K562 (cell line): ENCODE results near the gene EDN2. TPM values are rescaled to one million over a fixed set of nuclear protein-coding genes. Genes with fewer than 3 reads are reported as not detected.

ENCODE experiments used
- ATAC-seq: fragments of 200-7000 bp; cut with Tn5 transposase; 3 replicates; pipeline ENCODE4 v1.9.1; 2020; ENCODE audit warnings: moderate library complexity
- BruUV-seq: library from RNA; stranded (reverse); fragments of 400-500 nt; replicated peaks from 2 replicates; lab custom pipeline; 2021; lab: Mats Ljungman, UMichigan
- CTCF ChIA-PET: fragments of 300-600 bp; formaldehyde crosslinking; extraction: SDS; loops from one replicate; lab custom pipeline; 2021; ENCODE audit warnings: low intra/inter-chr PET ratio; lab: Yijun Ruan, JAX
- POLR2A ChIA-PET: fragments of 300-600, 350-650 bp; sonication (Branson Sonifier 250); formaldehyde crosslinking; extraction: SDS; loops from one replicate; lab custom pipeline; 2021; ENCODE audit warnings: antibody characterized with exemption, inconsistent platforms; lab: Yijun Ruan, JAX
- DNase-seq, 4 experiments: peaks; one replicate each; pipeline versions ENCODE4 v3.0.0 to v3.0.0-alpha.2; 2011 to 2018; ENCODE audit warnings: low spot score in 3 of 4, mixed read lengths in 3 of 4; ENCODE audit errors: extremely low read depth in 1 of 4
- FAIRE-seq: peaks from 2 replicates; lab custom pipeline; 2011; peaks lifted over from hg19 to GRCh38; lab: Jason Lieb, UNC
- H2AFZ ChIP-seq: 2 replicates; pipeline ENCODE4 v1.6.0; 2011; ENCODE audit warnings: low read depth, low read length, control low read depth, inconsistent platforms
- H3K27ac ChIP-seq: fragments of 200-600 bp; 3 replicates; pipeline ENCODE4 v1.8.0; 2011; ENCODE audit warnings: low read depth, mild to moderate bottlenecking, control low read depth, inconsistent platforms, low read length, moderate library complexity, mixed read lengths; ENCODE audit errors: extremely low read depth
- H3K27me3 ChIP-seq, 2 experiments: fragments of 300-600 bp in 1 of 2; 2 replicates in 1 of 2; 3 replicates in 1 of 2; pipeline versions ENCODE4 v1.6.0 to v1.8.0; 2011; ENCODE audit warnings: inconsistent platforms in 2 of 2, low read length in 2 of 2, mild to moderate bottlenecking in 1 of 2, mixed read lengths in 1 of 2, moderate library complexity in 1 of 2; ENCODE audit not compliant: control insufficient read depth in 2 of 2, insufficient read depth in 2 of 2
- H3K36me3 ChIP-seq: fragments of 300-600 bp; 3 replicates; pipeline ENCODE4 v1.8.0; 2011; ENCODE audit warnings: mild to moderate bottlenecking, low read length, inconsistent platforms; ENCODE audit not compliant: control insufficient read depth, insufficient read depth
- H3K4me1 ChIP-seq, 2 experiments: fragments of 200-600 bp in 1 of 2; replicated peaks in 1 of 2; 2 replicates in 1 of 2; 3 replicates in 1 of 2; pipeline versions ENCODE4 v1.5.1 to v1.8.0; 2011; ENCODE audit warnings: inconsistent platforms in 2 of 2, low read length in 2 of 2, mild to moderate bottlenecking in 1 of 2, mixed read lengths in 1 of 2, moderate library complexity in 1 of 2; ENCODE audit not compliant: control insufficient read depth in 2 of 2, insufficient read depth in 2 of 2
- H3K4me2 ChIP-seq: 2 replicates; pipeline ENCODE4 v1.6.1; 2011; ENCODE audit warnings: low read length, control low read depth, inconsistent platforms, mixed read lengths; ENCODE audit not compliant: insufficient read depth
- H3K4me3 ChIP-seq: fragments of 200-600 bp; sonication (generic), shearing (Covaris generic); 2 replicates; pipeline ENCODE4 v1.5.1; 2016; ENCODE audit warnings: control low read depth, inconsistent platforms
- H3K79me2 ChIP-seq: fragments of 200-600 bp; 3 replicates; pipeline ENCODE4 v1.8.0; 2011; ENCODE audit warnings: low read length, inconsistent platforms; ENCODE audit not compliant: control insufficient read depth, insufficient read depth
- H3K9ac ChIP-seq, 2 experiments: 2 replicates each; pipeline versions ENCODE4 v1.6.0 to v1.6.1; 2011; ENCODE audit warnings: low read depth in 2 of 2, low read length in 2 of 2, control low read depth in 1 of 2, inconsistent platforms in 1 of 2, mild to moderate bottlenecking in 1 of 2, mixed read lengths in 1 of 2; ENCODE audit not compliant: insufficient read depth in 1 of 2
- H3K9me1 ChIP-seq: one replicate; pipeline ENCODE4 v1.6.0; 2011; ENCODE audit warnings: inconsistent platforms, mild to moderate bottlenecking, low read length, moderate library complexity; ENCODE audit not compliant: control insufficient read depth, insufficient read depth
- H3K9me3 ChIP-seq: replicated peaks from 2 replicates; pipeline ENCODE4 v1.5.1; 2011; ENCODE audit warnings: low read depth, low read length, inconsistent platforms; ENCODE audit not compliant: control insufficient read depth, insufficient read depth
- H4K20me1 ChIP-seq: replicated peaks from 2 replicates; pipeline ENCODE4 v1.6.1; 2011; ENCODE audit warnings: low read length, inconsistent platforms, mixed read lengths; ENCODE audit not compliant: control insufficient read depth, insufficient read depth
- E4F1 ChIP-seq: fragments of 250-450 bp; sonication (Bioruptor Pico); IDR thresholded peaks from 2 replicates; pipeline ENCODE4 v1.5.0; 2021; ENCODE audit warnings: mild to moderate bottlenecking, borderline replicate concordance
- RBM14 ChIP-seq: fragments of 200-400 bp; formaldehyde crosslinking; IDR thresholded peaks from 2 replicates; pipeline ENCODE4 v1.6.1; 2018; ENCODE audit warnings: low read depth, mild to moderate bottlenecking, low read length, moderate library complexity, borderline replicate concordance; ENCODE audit not compliant: insufficient read depth
- SMARCA5 ChIP-seq: fragments of 450-650 bp; IDR thresholded peaks from 2 replicates; pipeline ENCODE4 v1.6.1; 2016
- XRCC3 ChIP-seq: fragments of 450-650 bp; IDR thresholded peaks from 2 replicates; pipeline ENCODE4 v1.6.1; 2017; ENCODE audit warnings: mild to moderate bottlenecking, moderate library complexity
- ZFP36 ChIP-seq: fragments of 150-350 bp; IDR thresholded peaks from 2 replicates; pipeline ENCODE4 v1.6.1; 2018; ENCODE audit warnings: low read length, low read depth; ENCODE audit not compliant: partially characterized antibody
- ZNF431 ChIP-seq: sonication (generic); formaldehyde crosslinking; IDR thresholded peaks from 2 replicates; pipeline ENCODE4 v1.8.0; 2022; ENCODE audit warnings: mild to moderate bottlenecking, missing genetic modification reagents
- WGBS: fragments of 100-300 bp; shearing (Covaris generic); methylation state at CpG from one replicate; pipeline ENCODE4 v1.1.6; 2016; ENCODE audit warnings: low coverage, mixed read lengths; ENCODE audit not compliant: insufficient coverage; ENCODE audit errors: missing lambda C conversion rate; 5-methylcytosine and 5-hydroxymethylcytosine counted together
- in situ Hi-C: fragments of 300-500 bp; cut with MboI; formaldehyde crosslinking; loops from 4 replicates; pipeline ENCODE4 v1.15.0; 2018; ENCODE audit warnings: inconsistent platforms, mixed read lengths
- intact Hi-C: fragments of 100-400 bp; cut with micrococcal nuclease; formaldehyde crosslinking; loops from 2 replicates; pipeline ENCODE4 v1.14.2; 2022
- polyA plus RNA-seq, 8 experiments: library from polyadenylated mRNA; depleted of rRNA in 4 of 8; stranded (reverse) in 5 of 8; unstranded in 3 of 8; fragments of >200 nt; fragmentation: Nextera tagmentation in 2 of 8; fragmentation: Illumina TruSeq in 1 of 8; extraction: Ambion mirVana in 2 of 8; extraction: Trizol in 1 of 8; gene quantifications; 2 replicates each; pipeline versions ENCODE4 v1.2.1 to v1.2.3, GENCODE V29; 2011 to 2014; ENCODE audit warnings: inconsistent platforms in 1 of 8, missing spikeins in 1 of 8
- total RNA-seq, 7 experiments: library from RNA; depleted of rRNA in 6 of 7; stranded (reverse); fragments of >200 nt in 6 of 7; fragmentation: Illumina TruSeq in 2 of 7; extraction: Trizol in 2 of 7; gene quantifications; 2 replicates each; pipeline versions ENCODE4 v1.2.1 to v1.2.3, GENCODE V29; 2011 to 2021; ENCODE audit warnings: low replicate concordance in 1 of 7

Gene EDN2
- total and polyA plus RNA-seq, 9 of the 15 experiments (the other 6 are each of a cell fraction or from before 2014, with no cell fraction given), result not detected

GRCh38 chr1:41478118-41478748 is 6.2 kb downstream of the EDN2 start:
- Histone ChIP-seq H3K4me2 (no peak overlapping the region), H3K4me1 (no peaks in the 10 kb centered on the region; a peak in 1 of 5 replicates), H4K20me1 (peaks cover 13% of the 10 kb centered on the region), H3K9me1 (no peaks in the 10 kb centered on the region), H3K4me3 (no peak overlapping the region), H3K9ac (peak overlapping the region in 1 of 2 experiments; percentile 22; a peak in 1 of 4 replicates), H2AFZ (no peak overlapping the region), H3K27ac (no peak overlapping the region), H3K9me3 (no peaks in the 10 kb centered on the region), H3K79me2 (no peaks in the 10 kb centered on the region), H3K27me3 (peaks cover 35 to 81% of the 10 kb centered on the region in 2 experiments; a peak in 4 of 5 replicates), H3K36me3 (no peaks in the 10 kb centered on the region)
- 2% methylated on average over 12 of the region's 12 CpGs for whole genome bisulfite sequencing
- intact Hi-C loops (no loop called here), in situ Hi-C loops (no loop called here)
- ATAC-seq (no peak), DNase-seq (no peak), FAIRE-seq (no peak)
- POLR2A ChIA-PET, result interaction anchor here (2.0 kb wide), 1 partner anchor 18 kb away, joined by 7 read pairs; no protein-coding TSS in a partner anchor
- CTCF ChIA-PET, result interaction anchor here (0.7 kb wide), 1 partner anchor 29 kb away, joined by 5 read pairs; no protein-coding TSS in a partner anchor
- TF ChIP-seq SMARCA5 (no peak), XRCC3 (no peak), RBM14 (no peak), ZNF431 (CRISPR knock-in tag) (no peak), E4F1 (CRISPR knock-in tag) (no peak), ZFP36 (peak; percentile 9)
- no TSS peak for BruUV-seq
